T-helper 9 cell (primary cell): ENCODE measurements around the gene RTP4.
"Not testable (repeated sequence)": the region's sequence is repeated elsewhere in the genome, so short reads cannot be mapped to it uniquely, and the experiment has no call there.

Experiments used
- DNase-seq: peaks from one replicate; pipeline ENCODE4 v3.0.0-alpha.2; 2020

Gene RTP4

GRCh38 chr3:187370051-187370450 lies 1.9 kb downstream of the RTP4 start:
- DNase-seq = no peak

DNA sequence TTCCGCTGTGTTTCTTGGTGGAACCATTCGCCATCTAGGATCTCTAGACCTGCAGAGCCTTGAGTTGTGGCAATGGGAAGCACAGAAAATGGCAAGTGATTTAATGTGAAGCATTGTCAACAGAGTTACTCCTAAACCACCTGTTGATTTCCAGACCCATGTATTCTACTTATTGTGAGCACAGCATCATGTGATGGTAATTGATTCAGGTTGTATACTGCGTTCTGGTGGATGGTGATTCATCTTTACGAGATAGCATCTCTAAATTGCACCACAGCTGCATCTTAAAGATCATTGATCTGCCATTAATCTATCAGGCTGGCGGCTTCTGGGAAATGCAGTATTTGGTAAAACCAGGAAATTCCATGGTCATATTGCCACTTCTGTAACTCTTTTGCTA lies 7.4 kb downstream of the RTP4 start:
- no peak for DNase-seq

DNA sequence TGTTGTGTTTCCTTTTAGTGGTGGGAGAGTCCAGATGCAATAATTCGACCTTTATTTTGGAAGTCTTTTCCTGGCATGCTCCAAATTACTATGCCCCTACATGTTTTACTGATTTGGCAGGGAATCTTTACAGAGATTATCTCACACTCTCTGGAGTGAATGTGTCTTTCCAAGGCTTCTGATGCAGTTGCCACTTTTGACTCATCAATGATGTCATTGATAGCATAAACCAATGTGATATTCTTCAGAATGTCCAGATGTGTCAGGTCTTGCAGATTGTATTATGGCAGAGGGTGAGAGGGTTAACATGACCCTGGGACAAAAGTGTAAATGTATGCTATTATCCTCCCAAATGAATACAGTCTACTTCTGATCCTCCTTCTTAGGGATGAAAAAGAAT lies 9.7 kb downstream of the RTP4 start:
- DNase-seq = no peak

GRCh38 chr3:187382609-187383151 lies 14.5 kb downstream of the RTP4 start:
- no peak for DNase-seq

DNA sequence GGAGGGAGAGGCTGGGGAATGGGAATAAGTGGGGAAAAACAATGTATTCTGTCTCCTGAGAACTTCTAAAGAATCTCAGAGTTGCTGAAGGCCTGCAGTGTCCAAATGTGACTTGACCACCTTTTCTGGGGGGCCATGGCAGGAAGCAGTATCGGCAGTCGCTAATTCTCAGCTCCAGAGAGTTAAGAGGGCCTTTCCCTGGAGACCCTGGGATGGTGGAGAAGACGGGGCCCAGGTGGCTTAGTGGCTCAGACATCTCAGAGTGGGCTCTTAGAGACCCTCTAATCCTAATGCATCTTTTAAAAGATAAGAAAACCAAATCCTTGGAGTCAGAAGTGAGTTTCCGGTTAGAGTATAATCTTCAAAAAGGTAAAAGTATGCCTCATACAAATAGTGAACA lies 15.1 kb downstream of the RTP4 start:
- no peak for DNase-seq

- no peak for DNase-seq
These were observed 17.1 kb downstream of the RTP4 start for GRCh38 chr3:187385296-187385695.

DNA sequence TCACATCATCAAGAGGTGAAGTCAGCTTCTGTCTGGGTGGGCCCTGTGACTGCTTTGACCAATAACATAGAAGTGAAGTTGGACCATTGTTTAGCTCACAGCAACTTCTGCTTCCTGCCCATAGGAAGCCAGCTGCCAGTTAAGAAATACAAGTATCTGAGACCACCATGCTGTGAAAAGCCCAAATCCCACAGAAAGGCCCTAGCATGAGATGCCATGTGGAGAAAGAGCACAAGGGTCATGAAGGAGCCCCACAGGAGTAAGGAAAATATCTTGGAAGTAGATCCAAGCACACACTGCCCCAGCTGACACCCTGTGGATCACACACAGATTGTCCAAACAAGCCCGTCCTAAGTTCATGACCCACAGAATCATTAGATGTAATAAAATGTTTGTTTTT lies 28.5 kb downstream of the RTP4 start:
- DNase-seq = no peak

DNA sequence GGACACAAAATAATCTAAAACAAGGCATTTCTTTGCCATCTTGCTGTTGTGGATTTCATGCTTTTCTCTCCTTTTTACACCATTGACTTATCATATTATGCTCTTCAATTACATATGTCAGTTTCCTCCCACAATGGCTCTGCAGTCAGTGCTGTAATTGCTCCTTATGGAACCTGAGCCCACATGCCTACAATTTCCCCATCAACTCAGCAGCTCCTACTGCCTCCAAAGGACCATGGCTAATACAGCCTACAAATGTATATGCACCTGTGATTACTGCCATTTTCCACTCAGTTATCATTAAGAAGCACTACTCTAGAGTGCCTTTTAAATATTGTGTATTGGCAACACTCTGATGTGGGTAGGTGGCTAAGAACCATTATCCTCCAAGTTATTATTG lies 30.8 kb downstream of the RTP4 start:
- DNase-seq = no peak

GRCh38 chr3:187400756-187401155 lies 32.6 kb downstream of the RTP4 start:
- DNase-seq = no peak

DNA sequence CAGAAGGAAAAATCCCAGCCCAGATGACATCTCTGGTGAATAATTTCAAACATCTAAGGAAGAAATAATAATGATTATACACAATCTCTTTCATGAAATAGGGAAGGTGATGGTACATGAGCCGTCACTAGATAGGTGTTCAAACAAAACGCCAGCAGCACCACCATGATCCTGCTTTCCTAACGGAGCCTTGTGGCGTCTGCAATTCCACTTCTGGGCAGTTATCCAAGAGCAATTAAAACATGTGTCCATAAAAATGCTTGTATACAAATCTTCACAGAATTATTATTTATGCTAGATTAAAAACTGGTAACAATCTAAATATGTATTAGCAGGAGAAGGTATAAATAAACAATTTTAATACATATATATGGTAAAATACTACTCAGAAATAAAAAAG lies 33.7 kb downstream of the RTP4 start:
- no peak for DNase-seq

DNA sequence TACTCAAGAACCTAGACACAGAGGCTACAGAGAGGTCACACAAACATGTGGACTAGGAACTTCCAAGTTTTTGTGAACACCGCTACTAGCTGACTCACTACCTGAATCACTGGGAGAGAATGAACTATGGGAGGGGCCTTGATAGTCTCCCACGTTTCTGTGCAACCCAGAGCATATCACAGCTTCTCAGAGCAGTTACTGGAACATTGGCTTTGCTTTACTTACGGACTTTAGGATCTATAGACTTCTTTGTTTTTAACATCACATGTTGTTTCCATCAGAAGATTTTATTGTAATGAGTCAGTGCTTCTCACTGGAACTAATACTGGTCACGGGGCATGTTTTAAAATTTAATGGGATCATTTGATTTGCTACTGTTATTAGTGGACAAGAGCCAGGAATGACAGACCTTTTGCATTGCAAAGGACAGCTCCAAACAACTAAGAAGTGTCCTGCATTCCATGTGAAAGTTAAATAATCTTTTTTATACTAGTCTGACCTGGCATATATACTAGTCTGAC lies 35.6 kb downstream of the RTP4 start:
- no peak for DNase-seq

- DNase-seq = no peak
These were observed 38.7 kb downstream of the RTP4 start for GRCh38 chr3:187406927-187407326.

GRCh38 chr3:187411991-187412781 lies 44.0 kb downstream of the RTP4 start:
- not testable (repeated sequence) for DNase-seq
